K562 (cell line): ENCODE results near the gene CRABP2. TPM values are rescaled to one million over a fixed set of nuclear protein-coding genes. Genes with fewer than 3 reads are reported as not detected.

Experiments
- BCOR ChIP-seq: fragments of 450-650 bp; IDR thresholded peaks from 2 replicates; pipeline ENCODE4 v1.6.1; 2016
- COPS2 ChIP-seq: fragments of 450-650 bp; conservative IDR thresholded peaks from 2 replicates; pipeline ENCODE4 v1.6.1; 2016; ENCODE audit warnings: mild to moderate bottlenecking, moderate library complexity
- CREBBP ChIP-seq: IDR thresholded peaks from one replicate; pipeline ENCODE4 v1.6.1; 2012; ENCODE audit warnings: low read depth, mild to moderate bottlenecking, control low read depth, inconsistent platforms, low read length
- DDX20 ChIP-seq: fragments of 450-650 bp; IDR thresholded peaks from 2 replicates; pipeline ENCODE4 v1.6.1; 2016; ENCODE audit warnings: missing genetic modification characterization, low read depth, mild to moderate bottlenecking, missing compliant biosample characterization, moderate library complexity
- DMBX1 ChIP-seq: fragments of 250-450 bp; sonication (Bioruptor Pico); IDR thresholded peaks from 2 replicates; pipeline ENCODE4 v1.8.0; 2022; ENCODE audit warnings: inconsistent platforms, mild to moderate bottlenecking, moderate library complexity, borderline replicate concordance
- FOXM1 ChIP-seq, 2 experiments: fragments of 450-650 bp in 1 of 2; sonication (generic) in 1 of 2; formaldehyde crosslinking in 1 of 2; IDR thresholded peaks; 2 replicates each; pipeline versions ENCODE4 v1.6.1 to v1.9.0; 2017 to 2022; ENCODE audit warnings: low read depth in 2 of 2, mild to moderate bottlenecking in 2 of 2, missing genetic modification reagents in 1 of 2, moderate library complexity in 1 of 2
- GTF2F1 ChIP-seq: IDR thresholded peaks from 2 replicates; pipeline ENCODE4 v1.6.1; 2011; ENCODE audit warnings: low read depth, low read length, improper control_type of control experiment
- HDGF ChIP-seq: fragments of 450-650 bp; IDR thresholded peaks from 2 replicates; pipeline ENCODE4 v1.6.1; 2016
- KDM5B ChIP-seq: fragments of 200-600 bp; sonication (generic); IDR thresholded peaks from 2 replicates; pipeline ENCODE4 v1.6.1; 2012; ENCODE audit warnings: low read depth, mild to moderate bottlenecking, moderate library complexity, low read length, control low read depth, inconsistent platforms; ENCODE audit not compliant: insufficient replicate concordance
- MLLT1 ChIP-seq, 2 experiments: fragments of 450-650 bp; IDR thresholded peaks; 2 replicates each; pipeline ENCODE4 v1.6.1; 2016
- NEUROD1 ChIP-seq: fragments of 150-350 bp; IDR thresholded peaks from 2 replicates; pipeline ENCODE4 v1.6.1; 2014; ENCODE audit warnings: borderline replicate concordance, low read length, low read depth; ENCODE audit not compliant: partially characterized antibody
- POLR2B ChIP-seq: fragments of 450-650 bp; IDR thresholded peaks from 2 replicates; pipeline ENCODE4 v1.6.1; 2018; ENCODE audit warnings: low read depth; ENCODE audit not compliant: partially characterized antibody
- PRMT5 ChIP-seq: sonication (generic); formaldehyde crosslinking; IDR thresholded peaks from 2 replicates; pipeline ENCODE4 v1.5.0; 2020; ENCODE audit warnings: missing genetic modification reagents
- SFPQ ChIP-seq: fragments of 200-400 bp; formaldehyde crosslinking; IDR thresholded peaks from 2 replicates; pipeline ENCODE4 v1.6.1; 2017; ENCODE audit warnings: mild to moderate bottlenecking, low read depth, low read length, moderate library complexity
- TEAD1 ChIP-seq, 2 experiments: fragments of 450-650 bp in 1 of 2; sonication (generic) in 1 of 2; formaldehyde crosslinking; IDR thresholded peaks; 2 replicates each; pipeline versions ENCODE4 v1.4.0 to v1.8.0; 2020 to 2022; ENCODE audit warnings: mild to moderate bottlenecking in 2 of 2, missing genetic modification reagents in 1 of 2
- UBTF ChIP-seq, 2 experiments: IDR thresholded peaks; 2 replicates each; pipeline ENCODE4 v1.6.1; 2012; ENCODE audit warnings: improper control_type of control experiment in 2 of 2, low read depth in 2 of 2, low read length in 2 of 2, borderline replicate concordance in 1 of 2
- ZFPM2 ChIP-seq: fragments of 250-450 bp; sonication (Bioruptor Pico); IDR thresholded peaks from 2 replicates; pipeline ENCODE4 v1.5.1; 2022; ENCODE audit warnings: mild to moderate bottlenecking
- ZNF175 ChIP-seq: fragments of 200-800 bp; sonication (Bioruptor generic); IDR thresholded peaks from 2 replicates; pipeline ENCODE4 v1.6.1; 2016; ENCODE audit warnings: low read depth, mild to moderate bottlenecking, missing genetic modification characterization, missing compliant biosample characterization
- ZNF212 ChIP-seq: fragments of 450-650 bp; formaldehyde crosslinking; IDR thresholded peaks from 2 replicates; pipeline ENCODE4 v1.4.0; 2020; ENCODE audit warnings: mild to moderate bottlenecking
- polyA plus RNA-seq, 8 experiments: library from polyadenylated mRNA; depleted of rRNA in 4 of 8; stranded (reverse) in 5 of 8; unstranded in 3 of 8; fragments of >200 nt; fragmentation: Nextera tagmentation in 2 of 8; fragmentation: Illumina TruSeq in 1 of 8; extraction: Ambion mirVana in 2 of 8; extraction: Trizol in 1 of 8; gene quantifications; 2 replicates each; pipeline versions ENCODE4 v1.2.1 to v1.2.3, GENCODE V29; 2011 to 2014; ENCODE audit warnings: inconsistent platforms in 1 of 8, missing spikeins in 1 of 8
- total RNA-seq, 7 experiments: library from RNA; depleted of rRNA in 6 of 7; stranded (reverse); fragments of >200 nt in 6 of 7; fragmentation: Illumina TruSeq in 2 of 7; extraction: Trizol in 2 of 7; gene quantifications; 2 replicates each; pipeline versions ENCODE4 v1.2.1 to v1.2.3, GENCODE V29; 2011 to 2021; ENCODE audit warnings: low replicate concordance in 1 of 7
- TF ChIP-seq, protein P1 (sequence below): sonication (generic); formaldehyde crosslinking; IDR thresholded peaks from 2 replicates; pipeline ENCODE4 v1.8.0; 2022; ENCODE audit warnings: mild to moderate bottlenecking, low read depth, missing genetic modification reagents

CRABP2 gene
- total and polyA plus RNA-seq, 9 of the 15 experiments (the other 6 are each of a cell fraction or from before 2014, with no cell fraction given) = 0.30 to 2.5 (median 0.82) TPM

DNA sequence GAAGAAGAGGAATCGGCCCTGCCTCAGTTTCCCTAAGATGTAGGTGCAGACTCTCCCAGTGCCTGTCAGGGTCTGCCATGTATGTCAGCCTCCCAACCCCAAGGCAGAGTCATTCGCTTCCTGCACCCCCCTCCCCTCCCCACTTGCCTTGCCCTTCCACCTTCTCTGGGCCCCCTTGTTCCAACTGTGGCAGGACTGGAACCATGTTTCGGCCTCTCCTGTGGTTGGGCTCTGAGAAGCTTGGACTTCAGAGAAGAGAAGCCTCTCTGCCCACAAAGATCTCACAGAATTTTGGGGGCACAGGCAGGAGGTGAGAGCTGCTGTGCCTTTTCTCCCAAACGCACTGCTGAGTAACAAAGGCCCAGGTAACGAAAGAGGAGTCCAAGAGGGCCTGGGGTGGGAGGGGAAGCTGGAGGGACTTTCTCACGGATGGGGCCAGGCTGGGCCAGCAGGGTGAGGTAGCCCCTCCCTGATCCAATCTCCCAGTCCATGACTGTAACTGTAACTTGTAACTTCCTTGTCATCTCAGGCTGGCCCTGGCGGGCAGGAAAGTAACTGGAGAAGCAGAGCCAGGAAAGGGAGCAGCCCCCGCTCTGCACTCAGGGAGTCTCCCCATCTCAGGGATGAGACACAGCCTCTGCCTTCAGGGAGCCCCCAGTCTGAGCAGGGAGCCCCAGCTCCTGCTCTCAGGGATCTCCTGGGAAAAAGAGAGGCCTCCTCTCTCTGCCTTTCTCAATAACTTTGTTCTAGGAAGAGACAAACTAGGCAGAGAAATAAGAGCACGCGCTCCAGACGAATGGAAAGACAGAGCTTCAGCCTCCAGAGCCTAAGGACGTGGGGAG is 11.3 kb downstream of the CRABP2 start (continued):
- TF ChIP-seq SFPQ (no peak), KDM5B (peak; percentile 47), UBTF (IDR thresholded peaks at IDR 0.05; ENCODE audit: borderline replicate concordance in 1 of 2, low read depth in 2 of 2, low read length in 2 of 2) (peak in 1 of 2 experiments; percentile 78; a peak in 1 of 4 replicates), GTF2F1 (no peak), DMBX1 (CRISPR knock-in tag) (peak; percentile 90), PRMT5 (CRISPR knock-in tag) (no peak), HDGF (no peak), CREBBP (no peak), DDX20 (tag) (no peak), COPS2 (no peak), NEUROD1 (peak; percentile 37), ZNF212 (no peak), MLLT1 (IDR thresholded peaks at IDR 0.05) (no peak), TEAD1 (CRISPR knock-in tag; IDR thresholded peaks at IDR 0.05) (0 out of 4 replicates have a peak, but pooled peaks of 1 of the 2 experiments have one; percentile 1), FOXM1 (IDR thresholded peaks at IDR 0.05; ENCODE audit: low read depth) (no peak), FOXM1 (CRISPR knock-in tag; IDR thresholded peaks at IDR 0.05; ENCODE audit: low read depth) (no peak), BCOR (peak; percentile 83), ZNF175 (CRISPR knock-in tag) (peak; percentile 65), ZFPM2 (CRISPR knock-in tag) (no peak), POLR2B (no peak)
- TF ChIP-seq, protein P1, sequence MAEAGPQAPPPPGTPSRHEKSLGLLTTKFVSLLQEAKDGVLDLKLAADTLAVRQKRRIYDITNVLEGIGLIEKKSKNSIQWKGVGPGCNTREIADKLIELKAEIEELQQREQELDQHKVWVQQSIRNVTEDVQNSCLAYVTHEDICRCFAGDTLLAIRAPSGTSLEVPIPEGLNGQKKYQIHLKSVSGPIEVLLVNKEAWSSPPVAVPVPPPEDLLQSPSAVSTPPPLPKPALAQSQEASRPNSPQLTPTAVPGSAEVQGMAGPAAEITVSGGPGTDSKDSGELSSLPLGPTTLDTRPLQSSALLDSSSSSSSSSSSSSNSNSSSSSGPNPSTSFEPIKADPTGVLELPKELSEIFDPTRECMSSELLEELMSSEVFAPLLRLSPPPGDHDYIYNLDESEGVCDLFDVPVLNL (CRISPR knock-in tag) = no peak
